Activated naive CD4-positive, alpha-beta T cell treated with anti-CD3 and anti-CD28 coated beads, Interleukin-2, amount 50 U/mL, for 16 hours (primary cell): ENCODE data around the gene BHLHE23.

Experiments used
- DNase-seq: peaks from one replicate; pipeline ENCODE4 v3.0.0-alpha.2; 2020

BHLHE23 gene

DNA sequence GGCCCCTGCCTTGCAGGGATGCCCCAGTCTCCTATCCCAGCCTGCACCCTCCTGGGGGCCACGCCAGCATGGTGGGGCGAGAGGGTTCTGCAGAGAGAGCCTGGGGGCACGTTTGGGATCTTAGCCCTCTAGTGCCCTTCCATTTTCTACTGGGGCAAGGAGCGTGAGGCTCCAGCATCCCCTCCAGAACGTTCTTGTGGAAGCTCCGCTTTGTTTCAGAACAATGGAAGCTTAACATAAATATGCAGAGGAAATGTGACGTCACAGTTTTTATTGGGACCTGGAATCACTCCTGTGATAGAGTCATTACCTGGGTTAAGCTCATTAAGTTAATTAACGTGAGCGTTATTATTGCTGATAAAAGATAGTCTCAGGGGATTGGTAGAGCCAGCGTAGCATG lies 19.6 kb downstream of the BHLHE23 start:
- DNase-seq = no peak

- no peak for DNase-seq
Observed at GRCh38 chr20:62986257-62986800, 20.4 kb downstream of the BHLHE23 start.

DNA sequence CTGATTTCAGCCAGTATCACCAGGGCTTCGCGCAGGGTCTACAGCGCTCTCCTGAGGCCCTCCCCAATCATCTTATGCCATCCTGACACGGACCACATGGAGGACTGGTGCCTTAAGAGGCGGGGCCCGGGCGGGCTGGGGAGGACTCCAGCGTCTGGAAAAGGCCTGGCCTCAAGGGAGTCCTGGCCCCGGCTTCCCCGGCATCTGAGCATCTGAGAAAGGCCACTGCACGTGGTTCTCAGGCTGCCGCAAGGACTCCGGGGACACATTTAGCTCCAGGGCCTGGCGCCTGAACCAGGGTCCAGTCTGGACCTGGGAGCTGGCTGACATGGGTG lies 21.4 kb downstream of the BHLHE23 start:
- no peak for DNase-seq

- no peak for DNase-seq
Observed at GRCh38 chr20:62984666-62985443, 21.9 kb downstream of the BHLHE23 start.

DNA sequence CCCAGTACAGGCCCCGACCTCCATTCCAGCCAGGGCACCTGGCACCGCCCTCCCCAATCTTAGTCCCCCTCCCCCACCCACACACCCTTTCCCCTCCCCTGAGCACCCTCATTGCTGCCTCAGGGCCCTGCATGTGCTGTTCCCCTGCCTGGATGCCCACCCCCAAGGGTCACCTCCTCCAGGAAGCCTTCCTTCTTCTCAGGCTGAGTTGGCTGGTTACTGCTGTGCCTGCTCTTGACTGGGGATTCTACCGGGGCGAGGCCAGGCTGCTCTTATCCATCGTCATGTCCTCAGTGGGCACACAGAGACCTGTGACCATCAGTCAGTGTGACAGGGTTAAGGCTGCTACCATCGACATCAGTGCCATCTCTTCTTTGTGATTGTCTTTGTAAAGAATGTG lies 23.6 kb downstream of the BHLHE23 start:
- DNase-seq = no peak

- DNase-seq = no peak
Observed at GRCh38 chr20:62982124-62983075, 24.4 kb downstream of the BHLHE23 start.

DNA sequence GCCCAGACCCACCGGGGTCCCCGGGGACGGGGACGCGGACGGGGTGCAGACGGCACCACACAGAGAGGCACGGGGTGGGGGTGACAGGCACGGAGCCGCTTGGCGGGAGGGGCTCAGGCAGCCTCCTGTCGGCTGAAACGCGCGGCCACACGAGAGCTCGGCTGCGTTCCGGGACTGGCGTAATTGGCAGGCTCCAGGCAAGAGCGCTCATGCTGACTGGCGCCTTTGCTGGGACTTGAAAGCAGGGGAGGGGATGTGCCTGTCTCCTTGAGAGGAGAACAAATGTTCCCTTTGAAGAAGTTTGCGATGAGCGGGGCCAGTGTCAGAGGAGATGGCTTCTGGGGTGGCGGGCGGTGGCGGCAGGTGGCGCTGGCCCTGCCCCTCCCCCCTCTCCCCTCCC lies 25.8 kb downstream of the BHLHE23 start:
- peak; percentile 52 for DNase-seq

DNA sequence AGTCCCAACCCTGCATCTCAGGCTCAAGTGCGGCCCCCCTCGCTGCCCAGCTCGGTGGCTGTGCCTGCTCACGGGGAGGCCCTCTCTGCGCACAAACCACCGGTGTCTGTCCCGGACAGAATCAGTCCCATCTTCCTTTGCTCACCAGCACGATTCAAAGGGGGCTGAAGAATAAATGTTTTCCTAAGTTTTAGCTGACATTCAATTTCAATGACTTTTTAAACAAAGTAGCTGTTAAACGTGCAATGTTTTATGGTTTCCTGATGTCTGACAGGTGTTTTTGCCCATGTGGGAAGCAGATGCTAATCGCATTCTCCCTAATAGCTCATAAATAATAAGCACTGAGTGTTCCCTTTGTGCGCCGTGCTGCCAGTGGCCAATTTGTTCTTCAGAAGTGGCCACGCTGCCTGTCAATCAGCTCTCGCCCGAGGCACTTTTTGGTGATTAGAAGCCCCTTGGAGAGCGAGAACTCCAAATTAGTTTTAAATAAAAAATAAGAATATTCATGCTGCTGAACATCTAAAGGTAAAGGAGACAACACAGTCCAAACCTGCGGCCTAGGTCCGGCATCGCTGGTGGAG lies 26.3 kb downstream of the BHLHE23 start:
- no peak for DNase-seq

GRCh38 chr20:62979876-62980373 lies 26.8 kb downstream of the BHLHE23 start:
- no peak for DNase-seq

- DNase-seq = no peak
Observed at GRCh38 chr20:62979310-62979709, 27.5 kb downstream of the BHLHE23 start.

- no peak for DNase-seq
Observed at GRCh38 chr20:62978561-62978943, 28.2 kb downstream of the BHLHE23 start.

DNA sequence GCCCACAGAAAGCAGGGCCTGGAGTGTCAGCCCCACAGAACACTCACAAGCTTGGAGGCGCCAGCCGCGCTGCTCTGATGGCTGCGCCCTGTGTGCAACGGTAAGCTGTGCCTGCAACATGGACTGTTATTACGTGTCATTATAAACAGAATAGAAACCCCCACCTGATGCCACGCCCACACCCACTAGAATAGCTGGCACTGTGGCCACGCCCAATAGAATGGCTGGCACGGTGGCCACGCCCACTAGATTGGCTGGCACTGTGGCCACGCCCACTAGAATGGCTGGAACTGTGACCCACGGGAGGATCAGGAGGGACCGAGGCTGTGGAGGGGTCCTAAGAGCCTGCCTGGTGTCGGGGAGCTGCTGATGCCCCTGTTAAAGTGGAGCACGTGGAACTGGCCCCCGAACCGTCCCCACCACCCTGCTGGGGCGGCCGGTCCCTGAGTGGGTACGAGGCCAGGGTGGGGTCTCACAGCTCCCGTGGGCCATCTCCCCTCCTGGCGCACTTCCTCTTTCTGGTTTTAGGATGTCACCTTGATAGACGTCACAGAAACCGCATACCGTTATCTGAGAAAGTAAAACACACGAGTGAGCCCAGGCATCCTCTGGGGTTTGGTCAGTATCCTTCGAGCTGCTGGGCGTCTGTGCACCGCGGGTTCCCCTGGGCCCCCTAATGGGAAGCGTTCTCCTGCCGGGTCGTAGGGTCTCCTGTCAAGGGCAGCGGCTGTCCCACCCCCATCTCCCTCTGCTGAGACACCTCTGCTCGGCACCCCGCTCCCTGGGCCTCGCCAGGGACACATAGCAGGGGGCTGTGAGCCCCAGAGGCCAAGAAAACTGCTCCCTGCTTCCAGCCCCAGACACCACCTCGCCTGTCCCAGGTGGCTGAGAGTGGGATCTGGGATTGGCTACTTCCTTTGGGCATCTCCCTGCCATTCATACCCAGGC lies 28.9 kb downstream of the BHLHE23 start:
- DNase-seq = peak; percentile 83

- no peak for DNase-seq
Observed at GRCh38 chr20:62976886-62977285, 29.9 kb downstream of the BHLHE23 start.

DNA sequence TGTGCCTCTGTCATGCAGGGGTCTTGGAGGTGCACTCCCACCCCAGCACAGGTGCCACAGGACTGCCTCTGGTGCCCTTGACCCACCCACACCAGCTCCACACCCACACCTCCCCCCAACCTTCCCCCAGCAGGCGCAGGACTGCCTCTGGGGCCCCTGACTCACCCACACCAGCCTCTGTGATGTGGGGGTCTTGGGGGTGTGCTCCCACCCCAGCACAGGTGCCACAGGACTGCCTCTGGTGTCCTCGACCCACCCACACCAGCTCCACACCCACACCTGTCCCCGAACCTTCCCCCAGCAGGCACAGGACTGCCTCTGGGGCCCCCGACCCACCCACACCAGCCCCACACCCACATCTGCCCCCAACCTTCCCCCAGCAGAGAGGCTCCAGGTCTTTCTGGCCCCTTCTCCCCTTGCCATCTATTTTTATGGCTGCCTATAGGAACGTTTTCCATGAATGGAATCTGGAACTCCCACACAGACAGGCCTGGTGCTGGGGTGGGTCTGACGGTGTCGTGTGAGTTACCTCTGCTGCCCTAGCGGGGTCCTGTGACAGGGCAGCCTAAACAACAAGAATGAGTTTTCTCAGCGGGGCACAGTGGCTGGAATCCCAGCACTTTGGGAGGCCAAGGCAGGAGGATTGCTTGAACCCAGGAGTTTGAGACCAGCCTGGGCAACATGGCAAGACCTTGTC lies 30.8 kb downstream of the BHLHE23 start:
- DNase-seq = no peak

DNA sequence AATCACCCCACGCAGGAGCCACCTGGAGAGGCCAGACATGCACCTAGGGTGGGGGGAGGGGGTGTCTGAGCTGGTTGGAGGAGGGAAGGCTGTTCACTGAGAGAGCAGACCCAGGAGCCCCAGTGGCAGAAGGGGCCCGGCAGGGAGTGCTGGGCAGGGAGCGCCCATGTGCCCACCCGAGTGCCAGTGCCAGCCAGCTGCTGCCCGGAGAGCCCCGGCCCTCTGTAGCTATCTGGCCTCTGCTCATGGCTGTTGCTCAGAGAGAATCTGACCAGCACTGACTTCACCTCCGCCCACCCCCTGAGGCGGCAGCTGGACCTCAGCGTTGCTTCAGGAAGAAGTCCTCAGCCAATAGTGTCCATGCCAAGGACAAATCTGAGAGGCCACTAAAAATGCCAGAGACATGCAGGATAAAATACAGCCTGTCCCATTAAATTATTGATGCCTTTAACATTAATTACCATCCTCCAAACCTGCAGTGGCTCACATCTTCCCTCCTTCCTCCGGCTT lies 31.5 kb downstream of the BHLHE23 start:
- DNase-seq = no peak

GRCh38 chr20:62972845-62973745 lies 33.7 kb downstream of the BHLHE23 start:
- DNase-seq = no peak

DNA sequence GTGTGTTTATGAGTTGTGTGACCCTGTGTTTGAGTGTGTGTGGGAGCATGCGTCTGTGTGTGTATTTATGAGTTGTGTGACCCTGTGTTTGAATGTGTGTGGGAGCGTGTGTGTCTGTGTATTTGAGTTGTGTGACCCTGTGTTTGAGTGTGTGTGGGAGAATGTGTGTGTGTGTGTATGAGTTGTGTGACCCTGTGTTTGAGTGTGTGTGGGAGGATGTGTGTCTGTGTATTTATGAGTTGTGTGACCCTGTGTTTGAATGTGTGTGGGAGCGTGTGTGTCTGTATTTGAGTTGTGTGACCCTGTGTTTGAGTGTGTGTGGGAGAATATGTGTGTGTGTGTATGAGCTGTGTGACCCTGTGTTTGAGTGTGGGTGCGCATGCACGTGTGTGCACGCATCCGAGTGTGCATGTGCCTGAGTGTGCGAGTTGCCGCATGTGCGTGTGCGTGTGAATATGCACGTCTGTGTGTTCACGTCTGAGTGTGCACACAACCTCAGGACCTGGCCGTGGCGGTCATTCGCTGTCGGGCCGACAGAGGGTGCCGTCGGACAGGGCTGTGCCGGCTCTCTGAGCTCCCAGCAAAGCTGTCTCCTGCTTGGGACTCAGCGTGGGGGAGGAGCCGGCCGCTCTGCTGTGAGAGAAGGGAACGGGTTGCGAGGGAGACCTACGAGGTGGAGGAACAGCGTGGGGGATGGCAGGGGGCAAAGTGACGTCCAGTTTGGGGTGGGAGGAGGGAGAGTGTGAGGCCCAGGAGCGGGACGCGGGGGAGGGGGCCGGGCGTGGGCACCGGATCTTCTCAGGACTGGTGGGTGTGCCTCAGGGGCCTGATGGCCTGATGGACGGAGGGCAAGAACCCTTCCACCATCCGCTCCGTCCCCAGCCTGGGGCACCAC lies 34.6 kb downstream of the BHLHE23 start:
- peak; percentile 87 for DNase-seq

DNA sequence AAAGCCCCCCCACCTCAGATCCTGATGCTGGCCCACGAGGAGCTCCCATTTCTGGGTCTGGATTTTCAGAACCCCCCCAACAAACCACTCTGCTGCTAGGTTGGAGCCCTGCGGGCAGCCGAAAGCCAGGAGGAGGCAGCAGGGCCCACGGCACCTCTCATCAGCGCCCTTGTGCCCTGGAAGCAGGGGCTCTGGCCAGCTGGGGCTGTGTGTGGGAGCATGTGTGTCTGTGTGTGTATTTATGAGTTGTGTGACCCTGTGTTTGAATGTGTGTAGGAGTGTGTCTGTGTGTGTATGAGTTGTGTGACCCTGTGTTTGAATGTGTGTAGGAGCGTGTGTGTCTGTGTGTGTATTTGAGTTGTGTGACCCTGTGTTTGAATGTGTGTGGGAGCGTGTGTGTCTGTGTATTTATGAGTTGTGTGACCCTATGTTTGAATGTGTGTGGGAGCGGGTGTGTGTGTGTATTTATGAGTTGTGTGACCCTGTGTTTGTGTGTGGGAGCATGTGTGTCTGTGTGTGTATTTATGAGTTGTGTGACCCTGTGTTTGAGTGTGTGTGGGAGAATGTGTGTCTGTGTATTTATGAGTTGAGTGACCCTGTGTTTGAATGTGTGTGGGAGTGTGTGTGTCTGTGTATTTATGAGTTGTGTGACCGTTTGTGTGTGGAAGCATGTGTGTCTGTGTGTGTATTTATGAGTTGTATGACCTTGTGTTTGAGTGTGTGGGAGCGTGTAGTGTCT lies 35.4 kb downstream of the BHLHE23 start:
- no peak for DNase-seq
